Epithelial cell of proximal tubule (primary cell): ENCODE data around the gene PTPDC1. TPM values are rescaled to one million over a fixed set of nuclear protein-coding genes. Genes with fewer than 3 reads are reported as not detected.
"Not testable (repeated sequence)": the region's sequence is repeated elsewhere in the genome, so short reads cannot be mapped to it uniquely, and the experiment has no call there.

ENCODE experiments used
- DNase-seq: peaks from one replicate; pipeline ENCODE4 v3.0.0-alpha.2; 2011; ENCODE audit warnings: low read depth
- H3K4me3 ChIP-seq: 2 replicates; pipeline ENCODE4 v1.5.1; 2011; ENCODE audit warnings: low read depth, mild to moderate bottlenecking, low read length
- total RNA-seq: library from RNA; depleted of rRNA; stranded (reverse); fragments of >200 nt; gene quantifications from 2 replicates; pipeline ENCODE4 v1.2.3, GENCODE V29; 2015
- TF ChIP-seq, protein P1 (sequence below): conservative IDR thresholded peaks from 2 replicates; pipeline ENCODE4 v1.5.1; 2012; ENCODE audit warnings: low read depth, mild to moderate bottlenecking, low read length

The PTPDC1 gene
- total RNA-seq, 1 donor from 2014 or later = 7.8 TPM

DNA sequence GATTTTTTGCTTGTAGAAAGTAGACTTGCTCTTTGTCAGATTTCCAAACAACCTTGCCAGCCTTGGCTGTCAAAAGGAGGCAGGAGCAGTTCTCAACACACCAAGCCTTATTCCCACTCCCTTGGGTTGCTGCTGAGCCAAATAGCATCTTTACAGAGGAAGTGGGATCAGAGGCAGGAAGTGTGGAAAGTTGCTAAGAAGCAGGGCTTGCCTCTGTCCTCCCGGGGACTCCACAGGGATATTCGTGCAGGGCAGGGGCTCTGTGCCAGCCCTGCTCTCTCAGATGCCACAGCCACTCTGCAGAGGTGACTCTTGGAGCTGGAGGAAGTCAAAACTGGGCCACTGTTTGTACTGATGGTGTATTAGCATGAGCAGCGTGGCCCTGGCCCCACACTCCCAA, 24.3 kb downstream of the PTPDC1 start:
- no peak overlapping the region for H3K4me3 ChIP-seq
- TF ChIP-seq, protein P1, sequence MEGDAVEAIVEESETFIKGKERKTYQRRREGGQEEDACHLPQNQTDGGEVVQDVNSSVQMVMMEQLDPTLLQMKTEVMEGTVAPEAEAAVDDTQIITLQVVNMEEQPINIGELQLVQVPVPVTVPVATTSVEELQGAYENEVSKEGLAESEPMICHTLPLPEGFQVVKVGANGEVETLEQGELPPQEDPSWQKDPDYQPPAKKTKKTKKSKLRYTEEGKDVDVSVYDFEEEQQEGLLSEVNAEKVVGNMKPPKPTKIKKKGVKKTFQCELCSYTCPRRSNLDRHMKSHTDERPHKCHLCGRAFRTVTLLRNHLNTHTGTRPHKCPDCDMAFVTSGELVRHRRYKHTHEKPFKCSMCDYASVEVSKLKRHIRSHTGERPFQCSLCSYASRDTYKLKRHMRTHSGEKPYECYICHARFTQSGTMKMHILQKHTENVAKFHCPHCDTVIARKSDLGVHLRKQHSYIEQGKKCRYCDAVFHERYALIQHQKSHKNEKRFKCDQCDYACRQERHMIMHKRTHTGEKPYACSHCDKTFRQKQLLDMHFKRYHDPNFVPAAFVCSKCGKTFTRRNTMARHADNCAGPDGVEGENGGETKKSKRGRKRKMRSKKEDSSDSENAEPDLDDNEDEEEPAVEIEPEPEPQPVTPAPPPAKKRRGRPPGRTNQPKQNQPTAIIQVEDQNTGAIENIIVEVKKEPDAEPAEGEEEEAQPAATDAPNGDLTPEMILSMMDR = no peak
- no peak for DNase-seq

DNA sequence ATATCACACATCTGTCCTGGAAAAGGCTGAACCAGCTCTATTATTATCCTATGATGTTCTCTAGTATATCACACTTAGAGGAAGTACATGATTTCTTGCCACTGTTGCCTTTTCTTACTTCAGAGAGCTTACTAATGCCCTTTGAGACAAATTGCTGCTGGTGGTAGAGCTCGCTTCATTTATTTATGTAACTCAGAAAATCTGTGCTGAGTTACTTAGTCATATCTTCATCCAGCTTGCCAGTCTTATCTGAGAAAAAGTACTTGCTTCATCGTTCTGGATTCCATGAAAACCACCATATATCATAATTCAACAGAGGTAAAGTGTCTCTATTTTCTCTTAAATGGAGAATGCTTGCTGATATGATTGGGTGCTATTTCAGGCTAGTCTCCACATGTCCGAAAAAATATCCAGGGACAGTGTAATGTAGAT, 26.6 kb downstream of the PTPDC1 start:
- no peak overlapping the region for H3K4me3 ChIP-seq
- no peak for DNase-seq
- TF ChIP-seq, protein P1 = no peak

DNA sequence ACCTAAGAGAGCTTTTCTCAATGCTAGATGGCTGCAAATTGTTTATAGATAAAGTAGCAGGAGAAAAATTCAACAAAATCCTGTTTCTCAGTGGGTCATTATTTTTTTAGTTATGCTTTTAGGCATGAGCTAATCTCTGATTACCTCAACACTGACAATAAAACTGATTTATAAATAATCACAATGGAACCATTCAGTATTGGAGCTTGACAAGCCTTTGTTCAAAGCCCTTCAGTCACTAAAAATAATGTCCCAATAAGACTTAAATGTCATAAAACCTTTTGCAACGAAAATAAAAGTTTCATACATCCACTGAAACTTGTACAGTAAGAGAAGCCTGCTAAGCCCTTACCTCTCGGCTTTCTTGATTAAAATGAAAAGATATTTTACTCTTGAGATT, 27.2 kb downstream of the PTPDC1 start:
- H3K4me3 ChIP-seq = no peak overlapping the region
- TF ChIP-seq, protein P1 = no peak
- no peak for DNase-seq

DNA sequence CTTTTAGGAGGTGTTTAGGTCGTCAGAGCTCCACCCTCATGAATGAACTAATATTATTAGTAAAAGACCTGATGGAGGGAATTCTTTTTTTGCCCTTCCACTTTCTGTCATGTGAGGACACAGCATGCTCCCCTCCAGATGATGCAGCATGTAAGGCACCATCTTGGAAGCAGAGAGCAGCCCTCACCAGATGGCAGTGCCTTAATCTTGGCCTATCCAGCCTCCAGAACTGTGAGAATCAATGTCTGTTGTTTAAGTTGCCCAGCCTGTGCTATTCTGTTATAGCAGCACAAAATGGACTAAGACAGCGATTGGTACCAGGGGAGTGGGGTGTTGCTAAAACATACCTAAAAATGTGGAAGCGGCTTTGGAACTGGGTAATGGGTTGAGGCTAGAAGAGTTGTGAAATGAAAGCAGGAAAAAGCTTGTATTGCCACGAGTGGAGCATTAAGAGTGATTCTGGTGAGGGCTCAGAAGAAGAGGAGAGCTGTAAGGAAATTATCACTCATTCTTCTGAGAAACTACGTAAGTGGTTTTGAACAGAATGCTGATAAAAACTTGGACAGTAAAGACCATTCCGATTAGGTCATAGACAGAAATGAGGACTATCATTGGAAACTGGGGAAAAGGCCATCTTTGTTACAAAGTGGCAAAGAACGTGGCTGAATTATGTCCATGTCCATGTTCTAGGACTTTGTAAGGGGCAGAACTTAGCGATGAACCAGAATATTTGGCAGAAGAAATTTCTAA, 28.6 kb downstream of the PTPDC1 start:
- TF ChIP-seq, protein P1 = no peak
- no peak overlapping the region for H3K4me3 ChIP-seq
- DNase-seq = no peak

DNA sequence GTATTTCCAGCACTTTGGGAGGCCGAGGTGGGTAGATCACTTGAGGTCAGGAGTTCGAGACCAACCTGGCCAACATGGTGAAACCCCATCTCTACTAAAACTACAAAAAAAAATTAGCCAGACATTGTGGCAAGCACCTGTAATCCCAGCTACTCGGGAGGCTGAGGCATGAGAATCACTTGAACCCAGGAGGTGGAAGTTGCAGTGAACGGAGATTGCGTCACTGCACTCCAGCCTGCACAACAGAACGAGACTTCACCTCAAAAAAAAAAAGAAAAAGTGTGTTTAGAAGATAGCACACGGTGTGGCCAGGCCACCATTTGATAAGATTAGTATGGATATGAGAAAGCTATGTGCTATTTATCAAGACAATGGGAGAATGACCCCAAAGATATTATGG, 35.8 kb downstream of the PTPDC1 start:
- not testable (repeated sequence) for H3K4me3 ChIP-seq, DNase-seq

DNA sequence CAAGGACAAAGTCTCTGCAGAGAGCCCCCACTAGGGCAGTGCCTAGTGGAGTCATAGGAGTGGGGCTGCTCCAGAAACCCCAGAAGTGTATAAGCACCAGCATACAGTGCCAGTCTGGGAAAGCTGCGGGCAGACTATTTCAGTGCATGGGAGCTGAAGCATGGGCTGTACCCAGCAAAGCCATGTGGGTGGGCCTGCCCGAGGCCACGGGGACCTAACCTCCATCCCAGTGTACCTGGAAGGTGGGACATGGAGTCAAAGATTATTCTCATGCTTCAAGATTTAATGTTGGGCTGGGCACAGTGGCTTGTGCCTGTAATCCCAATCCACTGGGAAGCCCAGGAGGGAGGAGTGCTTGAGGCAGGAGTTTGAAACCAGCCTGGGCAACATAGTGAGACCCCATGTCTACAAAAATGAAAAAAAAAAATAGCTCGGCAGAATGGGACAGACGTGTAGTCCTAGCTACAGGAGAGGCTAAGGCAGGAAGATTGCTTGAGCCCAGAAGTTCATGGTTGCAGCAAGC, 36.7 kb downstream of the PTPDC1 start:
- TF ChIP-seq, protein P1 = no peak
- DNase-seq = no peak

DNA sequence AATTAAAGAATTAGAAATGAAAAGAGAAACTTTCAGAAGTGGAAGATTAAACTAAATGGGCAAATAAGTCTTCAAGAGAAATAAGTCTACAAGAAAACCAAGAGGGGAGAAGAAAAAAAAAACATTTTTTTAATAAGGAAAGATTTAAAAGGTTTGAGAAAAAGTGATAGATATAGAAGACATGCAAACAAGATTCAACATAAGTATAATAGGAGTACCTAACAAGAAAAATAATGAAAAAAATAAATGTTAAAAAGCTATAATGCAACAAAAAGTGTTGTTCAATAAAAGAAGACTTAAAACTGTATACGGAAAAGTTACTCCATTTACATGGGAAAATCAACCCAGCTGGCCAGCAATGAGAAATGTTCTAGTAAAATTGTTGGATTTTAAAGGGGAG, 42.6 kb downstream of the PTPDC1 start:
- TF ChIP-seq, protein P1 = no peak
- DNase-seq = no peak
- no peak overlapping the region for H3K4me3 ChIP-seq

More for the DNA sequence above, 36.7 kb downstream of the PTPDC1 start:
- H3K4me3 ChIP-seq = no peak overlapping the region
